Heart right ventricle (tissue), 16 donors: ENCODE measurements around the gene MAPK6. TPM values are rescaled to one million over a fixed set of nuclear protein-coding genes. Genes with fewer than 3 reads are reported as not detected.

Experiments
- ATAC-seq, 8 donors: fragments of 200-7000 bp; cut with Tn5 transposase; one replicate each; pipeline ENCODE4 v1.9.1; 2020; ENCODE audit warnings: mild to moderate bottlenecking in 8 of 8, moderate library complexity in 8 of 8, moderate number of reproducible peaks in 1 of 8
- DNase-seq, 2 donors: peaks; one replicate each; pipeline ENCODE4 v3.0.0-alpha.2; 2020
- H3K27ac ChIP-seq, 10 donors: fragments of 200-600 bp; sonication (generic) in 2 of 10; one replicate each; pipeline versions ENCODE4 v1.5.0 to v1.8.0; 2020 to 2022; ENCODE audit warnings: mild to moderate bottlenecking in 3 of 10
- H3K27me3 ChIP-seq, 7 donors: fragments of 200-600 bp; one replicate each; pipeline ENCODE4 v1.8.0; 2021 to 2022; ENCODE audit warnings: mild to moderate bottlenecking in 2 of 7
- H3K36me3 ChIP-seq, 9 donors: fragments of 200-600 bp; sonication (generic) in 1 of 9; one replicate each; pipeline versions ENCODE4 v1.5.0 to v1.8.0; 2020 to 2022; ENCODE audit warnings: mild to moderate bottlenecking in 2 of 9
- H3K4me1 ChIP-seq, 9 donors: fragments of 200-600 bp; sonication (generic) in 1 of 9; one replicate each; pipeline versions ENCODE4 v1.5.0 to v1.8.0; 2020 to 2022; ENCODE audit warnings: mild to moderate bottlenecking in 4 of 9
- H3K4me3 ChIP-seq, 10 donors: fragments of 200-600 bp; sonication (generic) in 2 of 10; one replicate each; pipeline versions ENCODE4 v1.5.0 to v1.8.0; 2020 to 2022; ENCODE audit warnings: mild to moderate bottlenecking in 7 of 10, moderate library complexity in 2 of 10
- H3K9me3 ChIP-seq, 11 donors: fragments of 200-600 bp in 10 of 11; sonication (generic) in 2 of 11; one replicate each; pipeline versions ENCODE4 v1.5.0 to v1.8.0; 2013 to 2022; ENCODE audit warnings: mild to moderate bottlenecking in 2 of 11, control low read depth in 1 of 11, moderate library complexity in 1 of 11
- CTCF ChIP-seq, 9 donors: fragments of 200-600 bp; sonication (generic) in 2 of 9; IDR thresholded peaks; one replicate each; pipeline versions ENCODE4 v1.5.0 to v1.8.0; 2021 to 2022; ENCODE audit warnings: antibody characterized with exemption in 9 of 9, mild to moderate bottlenecking in 5 of 9, moderate library complexity in 1 of 9
- WGBS, 2 donors: extraction: QIAGEN DNeasy Blood & Tissue Kit; methylation state at CpG; one replicate each; pipeline ENCODE4 v1.1.7; 2013; ENCODE audit warnings: inconsistent platforms in 1 of 2; 5-methylcytosine and 5-hydroxymethylcytosine counted together
- intact Hi-C, 10 donors: fragments of 100-400 bp; cut with DNase I; formaldehyde crosslinking; loops; one replicate each; pipeline versions ENCODE4 v1.11.1 to v1.14.2; 2022
- polyA plus RNA-seq, 2 donors: library from polyadenylated mRNA; stranded (reverse); fragments of 200-250 nt; gene quantifications; one replicate each; pipeline ENCODE4 v1.2.3, GENCODE V29; 2013
- total RNA-seq, 10 donors: library from RNA; stranded (reverse); fragmentation: NEBNext Ultra II Directional in 3 of 10; extraction: Animal tissue kit (Norgen Biotek cat#: 25700) in 3 of 10; gene quantifications; one replicate each; pipeline versions ENCODE4 v1.2.1 to v1.2.4, GENCODE V29; 2021 to 2023
- donor health status: Arrhythmogenic right ventricular cardiomyopathy.
- donor health status: ischemic (EF 13 %, LVEDD 7.1; RV severe dilation, severe dysfunction).
- donor health status: healthy with polysubstance abuse.
- donor health status: DM: no; HTN: yes; CAD: no.
- donor health status: DM: no; HTN: no; CAD: no.
- donor health status: ischemic (EF 25% LVEDD 6.9; RV normal size, moderate dysfunction).
- donor health status: ischemic (EF 25% LVEDD 5.7; RV mildly dilated, moderate dysfunction).
- donor health status: healthy.
- donor health status: DM: yes; HTN: yes; CAD: no.
- donor health status: Ischemic cardiomyopathy.
- donor health status: ischemic (EF 35%, LVEDD 5.7; RV mildly dilated, moderate dysfunction).
- donor health status: nonischemic (EF 11% LVEDD 7.7; RV severe dilation, severe dysfunction).
- donor health status: DM: yes; HTN: yes; CAD: no.
- donor health status: PGD.
- donor health status: ischemic (EF 29% LVEDD 5.4; RV normal size, mild dysfunction).
- donor health status: nonischemic (EF 23%, LVEDD 6.1; RV moderate dilation, normal function).

Gene MAPK6
- total and polyA plus RNA-seq, 12 donors: 4.2 to 21.8 (median 17.9) TPM

GRCh38 chr15:52014616-52015015 is 4.4 kb upstream of the MAPK6 start:
- ATAC-seq (no peak), DNase-seq (no peak)
- peaks cover 0 to 47% (median 37%) of the 10 kb centered on the region in 9 donors for H3K4me1 ChIP-seq
- H3K9me3 ChIP-seq: no peaks in the 10 kb centered on the region
- TF ChIP-seq CTCF (IDR thresholded peaks at IDR 0.05): no peak
- WGBS, 2 donors: 95 to 100% methylated on average over 1 of the region's 1 CpG
- H3K4me3 ChIP-seq: no peak overlapping the region
- intact Hi-C loops: loop anchor here in 6 of 10 donors (5.0 to 10.0 kb wide), 4 partner anchors 32 to 660 kb away; partner anchors contain the start of genes ATOSA (in 1 of the 6) and LEO1 (in 1 of the 6)
- no peaks in the 10 kb centered on the region for H3K27me3 ChIP-seq
- peak overlapping the region in 1 of 10 donors; percentile 55 for H3K27ac ChIP-seq
- no peaks in the 10 kb centered on the region for H3K36me3 ChIP-seq

GRCh38 chr15:52016316-52016715 is 2.7 kb upstream of the MAPK6 start:
- intact Hi-C loops: loop anchor here in 5 of 10 donors (5.0 to 10.0 kb wide), 3 partner anchors 34 to 658 kb away; partner anchors contain the start of genes ATOSA (in 1 of the 5) and LEO1 (in 1 of the 5)
- 94 to 97% methylated on average over 2 of the region's 2 CpGs for WGBS, 2 donors
- ATAC-seq (no peak), DNase-seq (no peak)
- no peak overlapping the region for H3K27ac ChIP-seq
- no peak for TF ChIP-seq CTCF (IDR thresholded peaks at IDR 0.05)
- H3K9me3 ChIP-seq: no peaks in the 10 kb centered on the region
- no peaks in the 10 kb centered on the region for H3K27me3 ChIP-seq
- no peaks in the 10 kb centered on the region for H3K36me3 ChIP-seq
- H3K4me1 ChIP-seq: peaks cover 0 to 57% (median 43%) of the 10 kb centered on the region in 9 donors
- no peak overlapping the region for H3K4me3 ChIP-seq

GRCh38 chr15:52018244-52018643 is 775 bp upstream of the MAPK6 start:
- H3K27ac ChIP-seq: peak overlapping the region in 8 of 10 donors; percentile 91 to 97 (median 94)
- intact Hi-C loops: loop anchor here in 5 of 10 donors (5.0 to 10.0 kb wide), 3 partner anchors 36 to 657 kb away; partner anchors contain the start of genes ATOSA (in 1 of the 5) and LEO1 (in 1 of the 5)
- no peak for DNase-seq

More at GRCh38 chr15:52018244-52018643, 775 bp upstream of the MAPK6 start:
- no peak for TF ChIP-seq CTCF (IDR thresholded peaks at IDR 0.05)
- Histone ChIP-seq H3K4me3 (peak overlapping the region in 4 of 10 donors; percentile 73 to 83 (median 82)), H3K27me3 (no peaks in the 10 kb centered on the region), H3K36me3 (no peaks in the 10 kb centered on the region), H3K4me1 (peaks cover 0 to 57% (median 44%) of the 10 kb centered on the region in 9 donors), H3K9me3 (no peaks in the 10 kb centered on the region)
- no peak for ATAC-seq
- WGBS, 2 donors: 94 to 96% methylated on average over 7 of the region's 7 CpGs
